H1 (cell line): ENCODE measurements around the gene CLEC2A. TPM values are rescaled to one million over a fixed set of nuclear protein-coding genes. Genes with fewer than 3 reads are reported as not detected.

Experiments used
- CTCF ChIA-PET: fragments of 300-600 bp; sonication (Branson Sonifier 250); formaldehyde crosslinking; loops from one replicate; lab custom pipeline; 2021; ENCODE audit not compliant: partially characterized antibody; lab: Charles Lee
- POLR2A ChIA-PET: fragments of 300-600 bp; sonication (Branson Sonifier 250); formaldehyde crosslinking; loops from one replicate; lab custom pipeline; 2021; ENCODE audit warnings: inconsistent platforms; ENCODE audit not compliant: partially characterized antibody; lab: Charles Lee
- DNase-seq, 2 experiments: peaks; one replicate each; pipeline versions ENCODE4 v3.0.0 to v3.0.0-alpha.2; 2010 to 2022; ENCODE audit warnings: low spot score in 2 of 2, low read depth in 1 of 2, mixed read lengths in 1 of 2
- FAIRE-seq: peaks from 2 replicates; lab custom pipeline; 2011; peaks lifted over from hg19 to GRCh38; lab: Jason Lieb, UNC
- H2AFZ ChIP-seq: 2 replicates; pipeline ENCODE4 v1.8.1; 2012; ENCODE audit warnings: low read length, inconsistent platforms
- H2AK5ac ChIP-seq: 2 replicates; pipeline ENCODE4 v1.6.1; 2013; ENCODE audit warnings: low read depth, low read length
- H2BK120ac ChIP-seq: replicated peaks from 2 replicates; pipeline ENCODE3; 2013; ENCODE audit warnings: low read depth, low read length, inconsistent platforms
- H2BK12ac ChIP-seq: 2 replicates; pipeline ENCODE4 v1.6.1; 2013; ENCODE audit warnings: low read depth, low read length
- H2BK15ac ChIP-seq: 2 replicates; pipeline ENCODE4 v1.6.1; 2013; ENCODE audit warnings: low read length
- H2BK20ac ChIP-seq: 2 replicates; pipeline ENCODE4 v1.6.1; 2013; ENCODE audit warnings: low read length
- H2BK5ac ChIP-seq: 2 replicates; pipeline ENCODE4 v1.6.1; 2013; ENCODE audit warnings: low read depth, low read length
- H3K14ac ChIP-seq: 2 replicates; pipeline ENCODE4 v1.6.1; 2013; ENCODE audit warnings: inconsistent platforms; ENCODE audit not compliant: insufficient read length
- H3K18ac ChIP-seq: 2 replicates; pipeline ENCODE4 v1.6.1; 2013; ENCODE audit warnings: low read length; ENCODE audit errors: extremely low read depth
- H3K23ac ChIP-seq: 2 replicates; pipeline ENCODE4 v1.6.1; 2013; ENCODE audit warnings: inconsistent platforms; ENCODE audit not compliant: insufficient read length
- H3K23me2 ChIP-seq: 2 replicates; pipeline ENCODE4 v1.6.1; 2013; ENCODE audit warnings: low read depth, low read length
- H3K27ac ChIP-seq: 2 replicates; pipeline ENCODE4 v1.6.1; 2011; ENCODE audit warnings: low read depth, low read length, inconsistent platforms
- H3K27me3 ChIP-seq, 4 experiments: replicated peaks in 1 of 4; 1 replicate in 1 of 4; 2 replicates in 3 of 4; pipeline versions ENCODE4 v1.6.1 to v1.8.1; 2011 to 2013; ENCODE audit warnings: low read length in 3 of 4, mild to moderate bottlenecking in 3 of 4, inconsistent platforms in 2 of 4, mixed read lengths in 2 of 4, moderate library complexity in 1 of 4; ENCODE audit not compliant: control insufficient read depth in 3 of 4, insufficient read depth in 3 of 4; ENCODE audit errors: extremely low read depth in 1 of 4
- H3K36me3 ChIP-seq, 4 experiments: 2 replicates each; pipeline versions ENCODE4 v1.6.1 to v1.8.1; 2011 to 2013; ENCODE audit warnings: mild to moderate bottlenecking in 4 of 4, low read length in 3 of 4, moderate library complexity in 2 of 4, control low read depth in 1 of 4, inconsistent platforms in 1 of 4; ENCODE audit not compliant: insufficient read depth in 4 of 4, control insufficient read depth in 2 of 4
- H3K4ac ChIP-seq: replicated peaks from 2 replicates; pipeline ENCODE3; 2013; ENCODE audit warnings: low read length, low read depth, mixed read lengths, inconsistent platforms; ENCODE audit not compliant: insufficient read length
- H3K4me1 ChIP-seq, 4 experiments: replicated peaks in 1 of 4; 1 replicate in 1 of 4; 2 replicates in 3 of 4; pipeline versions ENCODE4 v1.6.1 to v1.8.1; 2011 to 2013; ENCODE audit warnings: low read length in 3 of 4, inconsistent platforms in 2 of 4, mixed read lengths in 1 of 4; ENCODE audit not compliant: insufficient read depth in 4 of 4, control insufficient read depth in 3 of 4
- H3K4me2 ChIP-seq, 2 experiments: 2 replicates each; pipeline versions ENCODE4 v1.6.1 to v1.8.1; 2011 to 2013; ENCODE audit warnings: low read depth in 2 of 2, low read length in 2 of 2, control low read depth in 1 of 2, inconsistent platforms in 1 of 2, mild to moderate bottlenecking in 1 of 2; ENCODE audit not compliant: insufficient read depth in 1 of 2
- H3K4me3 ChIP-seq, 4 experiments: fragments of 200-600, 300-600 bp in 1 of 4; sonication (generic), shearing (Covaris generic), sonication (Bioruptor Twin) in 1 of 4; 2 replicates each; pipeline versions ENCODE4 v1.5.1 to v1.8.1; 2011 to 2016; ENCODE audit warnings: low read length in 4 of 4, low read depth in 3 of 4, control low read depth in 2 of 4, inconsistent platforms in 2 of 4, mild to moderate bottlenecking in 2 of 4, mixed read lengths in 1 of 4, moderate library complexity in 1 of 4; ENCODE audit not compliant: insufficient read depth in 2 of 4; ENCODE audit errors: extremely low read depth in 1 of 4
- H3K56ac ChIP-seq: replicated peaks from 2 replicates; pipeline ENCODE3; 2013; ENCODE audit warnings: low read depth, mild to moderate bottlenecking, mixed read lengths, low read length, inconsistent platforms; ENCODE audit not compliant: insufficient read length
- H3K79me1 ChIP-seq: 2 replicates; pipeline ENCODE4 v1.6.1; 2013; ENCODE audit warnings: low read depth, low read length, control low read depth
- H3K79me2 ChIP-seq, 2 experiments: 2 replicates each; pipeline versions ENCODE4 v1.6.1 to v1.8.1; 2012 to 2013; ENCODE audit warnings: low read length in 2 of 2, mild to moderate bottlenecking in 2 of 2, inconsistent platforms in 1 of 2; ENCODE audit not compliant: insufficient read depth in 2 of 2, control insufficient read depth in 1 of 2
- H3K9ac ChIP-seq, 4 experiments: replicated peaks in 1 of 4; 1 replicate in 1 of 4; 2 replicates in 3 of 4; pipeline versions ENCODE4 v1.6.1 to v1.8.1; 2011 to 2013; ENCODE audit warnings: low read depth in 3 of 4, low read length in 3 of 4, control low read depth in 2 of 4, mild to moderate bottlenecking in 2 of 4, moderate library complexity in 2 of 4, inconsistent platforms in 1 of 4; ENCODE audit errors: extremely low read depth in 1 of 4
- H3K9me3 ChIP-seq, 2 experiments: 2 replicates each; pipeline versions ENCODE4 v1.6.1 to v1.8.1; 2012 to 2013; ENCODE audit warnings: mild to moderate bottlenecking in 2 of 2, moderate library complexity in 2 of 2, control low read depth in 1 of 2, inconsistent platforms in 1 of 2, low read depth in 1 of 2, low read length in 1 of 2, mixed read lengths in 1 of 2; ENCODE audit not compliant: insufficient read depth in 2 of 2
- H4K20me1 ChIP-seq, 2 experiments: replicated peaks in 1 of 2; 2 replicates each; pipeline versions ENCODE3 to v1.8.1; 2011 to 2013; ENCODE audit warnings: inconsistent platforms in 2 of 2, low read length in 2 of 2, mild to moderate bottlenecking in 1 of 2; ENCODE audit not compliant: insufficient read depth in 2 of 2, control insufficient read depth in 1 of 2
- H4K5ac ChIP-seq: 2 replicates; pipeline ENCODE4 v1.6.1; 2013; ENCODE audit warnings: low read length, low read depth, mixed read lengths, inconsistent platforms; ENCODE audit not compliant: insufficient read length
- H4K8ac ChIP-seq: 2 replicates; pipeline ENCODE4 v1.8.0; 2013; ENCODE audit warnings: mild to moderate bottlenecking, moderate library complexity, low read length, inconsistent platforms; ENCODE audit not compliant: insufficient read depth; ENCODE audit errors: extremely low read depth
- H4K91ac ChIP-seq: replicated peaks from 2 replicates; pipeline ENCODE3; 2013; ENCODE audit warnings: low read length, mixed read lengths, inconsistent platforms; ENCODE audit not compliant: insufficient read length
- BRCA1 ChIP-seq: IDR thresholded peaks from 2 replicates; pipeline ENCODE4 v1.6.1; 2012; ENCODE audit warnings: low read depth, low read length, improper control_type of control experiment
- WGBS, 2 experiments: shearing (Covaris generic) in 1 of 2; methylation state at CpG; one replicate each; pipeline versions ENCODE4 v1.1.6 to v1.1.7; 2013 to 2015; ENCODE audit warnings: low lambda C conversion rate in 2 of 2, mixed read lengths in 2 of 2, inconsistent platforms in 1 of 2, low coverage in 1 of 2, missing lambda C conversion rate in 1 of 2; ENCODE audit not compliant: insufficient replicate concordance in 2 of 2, insufficient coverage in 1 of 2, insufficient read length in 1 of 2; ENCODE audit errors: extremely low coverage in 1 of 2, missing lambda C conversion rate in 1 of 2; 5-methylcytosine and 5-hydroxymethylcytosine counted together
- polyA plus RNA-seq, 7 experiments: library from polyadenylated mRNA; depleted of rRNA in 3 of 7; stranded (reverse) in 5 of 7; unstranded in 2 of 7; fragments of >200 nt in 5 of 7; fragments of 200-250 nt in 2 of 7; gene quantifications; 1 replicate in 5 of 7; 2 replicates in 1 of 7; 4 replicates in 1 of 7; pipeline versions ENCODE4 v1.2.1 to v1.2.3, GENCODE V29; 2011 to 2013; ENCODE audit warnings: missing spikeins in 2 of 7, mixed read lengths in 2 of 7
- total RNA-seq: library from RNA; stranded (reverse); fragmentation: NEBNext Ultra II Directional; extraction: Animal tissue kit (Norgen Biotek cat#: 25700); gene quantifications from 2 replicates; pipeline ENCODE4 v1.2.1, GENCODE V29; 2021

The CLEC2A gene
- total and polyA plus RNA-seq, 2 of the 8 experiments (the other 6 are each of a cell fraction or from before 2014, with no cell fraction given), result 0.63 to 3.7 TPM

DNA sequence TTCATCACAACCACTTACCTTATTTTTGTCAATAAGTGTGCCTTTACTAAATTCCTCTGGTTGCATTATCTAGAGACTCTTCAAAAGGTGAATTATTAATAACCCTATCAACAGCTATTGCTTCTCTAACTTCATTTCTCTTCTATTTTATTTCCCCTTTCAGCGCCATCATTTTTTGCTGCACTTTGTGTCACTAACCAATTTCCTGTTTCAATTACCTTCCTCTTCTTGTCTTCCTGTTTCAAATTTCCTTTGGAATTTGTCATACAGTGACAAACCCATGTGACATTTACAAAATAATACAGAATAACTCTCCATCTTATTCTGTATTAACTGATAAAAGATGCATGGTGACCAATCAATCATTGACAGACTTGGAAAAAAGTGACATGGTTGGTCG, 12.2 kb upstream of the CLEC2A start:
- Histone ChIP-seq H3K27me3 (no peaks in the 10 kb centered on the region), H3K9ac (no peak overlapping the region), H3K79me2 (no peaks in the 10 kb centered on the region), H2BK5ac (no peak overlapping the region), H3K23ac (no peak overlapping the region), H3K14ac (no peak overlapping the region), H3K23me2 (no peaks in the 10 kb centered on the region), H2AFZ (no peak overlapping the region), H4K8ac (no peak overlapping the region), H2BK12ac (no peak overlapping the region), H3K27ac (no peak overlapping the region), H3K18ac (no peak overlapping the region), H3K4me2 (no peak overlapping the region), H3K4ac (no peak overlapping the region), H3K4me3 (no peak overlapping the region), H3K4me1 (no peaks in the 10 kb centered on the region; a peak in 1 of 7 replicates), H3K79me1 (no peaks in the 10 kb centered on the region), H2BK20ac (no peak overlapping the region), H4K5ac (no peak overlapping the region), H3K56ac (no peak overlapping the region), H4K91ac (no peak overlapping the region), H4K20me1 (no peaks in the 10 kb centered on the region), H2BK15ac (no peak overlapping the region), H2BK120ac (no peak overlapping the region), H3K36me3 (no peaks in the 10 kb centered on the region), H2AK5ac (no peak overlapping the region), H3K9me3 (peaks cover 0 to 4% of the 10 kb centered on the region in 2 experiments; a peak in 1 of 4 replicates)
- ChIA-PET CTCF (interaction anchor here (1.2 kb wide), 1 partner anchor 93 kb away, joined by 3 read pairs; no protein-coding TSS in a partner anchor), POLR2A (no interaction called here)
- WGBS, 2 experiments, result 86% methylated on average over 2 of the region's 2 CpGs; no CpG with 5 or more reads in 1 of the 2 experiments
- TF ChIP-seq BRCA1, result no peak
- no peak for DNase-seq
- FAIRE-seq, result no peak
